ENCODE results near the gene RANGRF. TPM values are rescaled to one million over a fixed set of nuclear protein-coding genes. Genes with fewer than 3 reads are reported as not detected.

RANGRF gene
- total RNA-seq, 2 experiments from 2014 or later = 44.1 to 47.8 TPM

DNA sequence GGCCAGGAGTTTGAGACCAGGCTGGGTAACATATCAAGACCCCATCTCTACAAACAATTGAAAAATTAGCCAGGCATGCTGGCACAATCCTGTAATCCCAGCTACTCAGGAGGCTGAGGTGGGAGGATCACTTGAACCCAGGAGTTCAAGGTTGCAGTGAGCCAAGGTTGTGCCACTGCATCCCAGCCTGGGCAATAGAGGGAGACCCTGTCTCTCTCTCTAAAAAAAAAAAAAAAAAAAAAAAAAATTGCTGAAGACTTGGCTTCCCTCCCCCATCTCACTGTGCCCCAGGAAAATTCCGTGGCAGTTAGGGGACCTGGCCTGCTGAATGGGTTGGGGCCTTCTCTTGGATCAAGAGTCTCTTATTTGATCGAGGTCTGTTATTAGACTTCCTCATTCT lies 51.1 kb downstream of the RANGRF start, which contains the start of gene ODF4:
Gene ODF4, plus strand, starts transcription at position 301 of the 400 bp plus-strand sequence. CDS start 212 bp downstream, outside the sequence.
- Mint-ChIP-seq H3K4me3 (no peak within 1 kb of the TSS), H3K9me3 (no peaks in the 10 kb centered on the region), H3K36me3 (ENCODE audit: low read depth) (no peaks in the 10 kb centered on the region), H3K27me3 (peaks cover 2% of the 10 kb centered on the region), H3K27ac (peak within 1 kb of the TSS; percentile 11), H3K4me1 (ENCODE audit: low read depth) (peaks cover 4% of the 10 kb centered on the region)
- ATAC-seq = no peak
- ChIA-PET CTCF (interaction anchor here (1.3 to 1.5 kb wide), 2 partner anchors 246 to 446 kb away, joined by 4 to 7 read pairs; no protein-coding TSS in a partner anchor), POLR2A (interaction anchor here (1.1 to 1.4 kb wide), 2 partner anchors 36 to 166 kb away, joined by 3 to 5 read pairs; partner anchors contain the start of gene KRABD2)
- DNase-seq = no peak
- TF ChIP-seq, protein P1, sequence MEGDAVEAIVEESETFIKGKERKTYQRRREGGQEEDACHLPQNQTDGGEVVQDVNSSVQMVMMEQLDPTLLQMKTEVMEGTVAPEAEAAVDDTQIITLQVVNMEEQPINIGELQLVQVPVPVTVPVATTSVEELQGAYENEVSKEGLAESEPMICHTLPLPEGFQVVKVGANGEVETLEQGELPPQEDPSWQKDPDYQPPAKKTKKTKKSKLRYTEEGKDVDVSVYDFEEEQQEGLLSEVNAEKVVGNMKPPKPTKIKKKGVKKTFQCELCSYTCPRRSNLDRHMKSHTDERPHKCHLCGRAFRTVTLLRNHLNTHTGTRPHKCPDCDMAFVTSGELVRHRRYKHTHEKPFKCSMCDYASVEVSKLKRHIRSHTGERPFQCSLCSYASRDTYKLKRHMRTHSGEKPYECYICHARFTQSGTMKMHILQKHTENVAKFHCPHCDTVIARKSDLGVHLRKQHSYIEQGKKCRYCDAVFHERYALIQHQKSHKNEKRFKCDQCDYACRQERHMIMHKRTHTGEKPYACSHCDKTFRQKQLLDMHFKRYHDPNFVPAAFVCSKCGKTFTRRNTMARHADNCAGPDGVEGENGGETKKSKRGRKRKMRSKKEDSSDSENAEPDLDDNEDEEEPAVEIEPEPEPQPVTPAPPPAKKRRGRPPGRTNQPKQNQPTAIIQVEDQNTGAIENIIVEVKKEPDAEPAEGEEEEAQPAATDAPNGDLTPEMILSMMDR (IDR thresholded peaks at IDR 0.05) = no peak
- intact Hi-C loops (cut with micrococcal nuclease) = no loop called here

Other genes starting within 250 kb of the RANGRF start
- gene ALOX15B, start 249.6 kb upstream of the RANGRF start, total RNA-seq = under 1 TPM in 1 of 2 experiments, not detected in 1; 0.16 TPM
- 1 to 10 TPM; 4.3 to 5.2 TPM for gene ALOX12B, start 201.0 kb upstream of the RANGRF start, total RNA-seq
- under 1 TPM in 1 of 2 experiments, not detected in 1; 0.09 TPM for gene ALOXE3, start 170.2 kb upstream of the RANGRF start, total RNA-seq
- 1 to 10 TPM; 4.0 to 4.9 TPM for gene HES7, start 164.6 kb upstream of the RANGRF start, total RNA-seq
- 100 to 1,000 TPM; 123 to 129 TPM for gene PER1, start 136.3 kb upstream of the RANGRF start, total RNA-seq
- gene VAMP2, start 125.7 kb upstream of the RANGRF start, total RNA-seq = 10 to 100 TPM; 30.0 to 33.7 TPM
- 10 to 100 TPM; 33.4 to 35.9 TPM for gene TMEM107, start 112.3 kb upstream of the RANGRF start, total RNA-seq
- gene BORCS6, start 98.5 kb upstream of the RANGRF start, total RNA-seq = 1 to 10 TPM; 5.5 to 6.2 TPM
- gene AURKB, start 78.1 kb upstream of the RANGRF start, total RNA-seq = 100 to 1,000 TPM; 170 to 174 TPM
- 10 to 100 TPM; 53.0 to 60.3 TPM for gene CTC1, start 40.6 kb upstream of the RANGRF start, total RNA-seq
- gene PFAS, start 39.4 kb upstream of the RANGRF start, total RNA-seq = 100 to 1,000 TPM; 152 to 157 TPM
- 1 to 10 TPM; 2.1 to 3.0 TPM for gene SLC25A35, start 6.7 kb downstream of the RANGRF start, total RNA-seq
- not detected for gene ARHGEF15, start 21.6 kb downstream of the RANGRF start, total RNA-seq
- gene ODF4, start 51.2 kb downstream of the RANGRF start, total RNA-seq = not detected
- gene RPL26, start 94.5 kb downstream of the RANGRF start, total RNA-seq = 1,000 to 10,000 TPM; 3,141 to 3,176 TPM
- under 1 TPM; 0.11 TPM for gene RNF222, start 109.2 kb downstream of the RANGRF start, total RNA-seq
- 10 to 100 TPM; 48.1 to 53.9 TPM for gene NDEL1, start 147.2 kb downstream of the RANGRF start, total RNA-seq

Data from activated CD8-positive, alpha-beta T cell treated with anti-CD3 and anti-CD28 coated beads for 36 hours (primary cell).